Trophoblast cell (in vitro differentiated cells and primary cell): ENCODE data around the gene RNF114.
A peak's percentile ranks its signal among the peaks of the same experiment; 100 is the strongest.

ENCODE experiments used
- DNase-seq, 2 donors: peaks; one replicate each; pipeline ENCODE4 v3.0.0-alpha.2; 2016
- H2AFZ ChIP-seq: 2 replicates; pipeline ENCODE4 v1.6.1; 2013; ENCODE audit warnings: low read length, moderate library complexity, mild to moderate bottlenecking; ENCODE audit not compliant: insufficient read depth, poor library complexity
- H2AK5ac ChIP-seq: 2 replicates; pipeline ENCODE4 v1.6.1; 2013; ENCODE audit warnings: mild to moderate bottlenecking, low read length
- H2BK120ac ChIP-seq: 2 replicates; pipeline ENCODE4 v1.6.1; 2013; ENCODE audit warnings: low read length, mild to moderate bottlenecking, moderate library complexity; ENCODE audit not compliant: insufficient read depth, poor library complexity
- H2BK12ac ChIP-seq: 2 replicates; pipeline ENCODE4 v1.6.1; 2013; ENCODE audit warnings: mild to moderate bottlenecking, low read length, moderate library complexity
- H2BK5ac ChIP-seq: 2 replicates; pipeline ENCODE4 v1.6.1; 2013; ENCODE audit warnings: low read length, low read depth, moderate library complexity, mild to moderate bottlenecking; ENCODE audit not compliant: poor library complexity
- H3K14ac ChIP-seq: 2 replicates; pipeline ENCODE4 v1.6.1; 2013; ENCODE audit warnings: mild to moderate bottlenecking, low read length
- H3K18ac ChIP-seq: 2 replicates; pipeline ENCODE4 v1.6.1; 2013; ENCODE audit warnings: mild to moderate bottlenecking, low read length
- H3K23ac ChIP-seq: 2 replicates; pipeline ENCODE4 v1.6.1; 2013; ENCODE audit warnings: low read length
- H3K27ac ChIP-seq: 2 replicates; pipeline ENCODE4 v1.5.1; 2013; ENCODE audit warnings: low read depth, mild to moderate bottlenecking, inconsistent platforms, low read length, moderate library complexity
- H3K27me3 ChIP-seq: 2 replicates; pipeline ENCODE4 v1.6.1; 2013; ENCODE audit warnings: inconsistent platforms, mild to moderate bottlenecking, low read length, moderate library complexity; ENCODE audit not compliant: insufficient read depth
- H3K36me3 ChIP-seq, 2 experiments: 1 replicate in 1 of 2; 2 replicates in 1 of 2; pipeline ENCODE4 v1.6.1; 2013; ENCODE audit warnings: low read length in 2 of 2, mild to moderate bottlenecking in 2 of 2, moderate library complexity in 1 of 2; ENCODE audit not compliant: insufficient read depth in 2 of 2, control insufficient read depth in 1 of 2
- H3K4ac ChIP-seq: 2 replicates; pipeline ENCODE4 v1.6.1; 2013; ENCODE audit warnings: low read depth, mild to moderate bottlenecking, low read length, moderate library complexity
- H3K4me1 ChIP-seq, 2 experiments: 1 replicate in 1 of 2; 2 replicates in 1 of 2; pipeline ENCODE4 v1.6.1; 2013; ENCODE audit warnings: low read length in 2 of 2, mild to moderate bottlenecking in 2 of 2, moderate library complexity in 1 of 2; ENCODE audit not compliant: insufficient read depth in 2 of 2, control insufficient read depth in 1 of 2
- H3K4me2 ChIP-seq: 2 replicates; pipeline ENCODE4 v1.6.1; 2013; ENCODE audit warnings: inconsistent platforms, mild to moderate bottlenecking, low read length, moderate library complexity
- H3K4me3 ChIP-seq: 2 replicates; pipeline ENCODE4 v1.5.1; 2013; ENCODE audit warnings: mild to moderate bottlenecking, low read depth, low read length, inconsistent platforms
- H3K79me1 ChIP-seq: one replicate; pipeline ENCODE4 v1.6.1; 2013; ENCODE audit warnings: low read length
- H3K79me2 ChIP-seq: 2 replicates; pipeline ENCODE4 v1.6.1; 2013; ENCODE audit warnings: low read length, mild to moderate bottlenecking; ENCODE audit not compliant: control insufficient read depth, insufficient read depth, poor library complexity
- H3K9ac ChIP-seq: 2 replicates; pipeline ENCODE4 v1.6.1; 2013; ENCODE audit warnings: mild to moderate bottlenecking, low read length
- H3K9me3 ChIP-seq: 2 replicates; pipeline ENCODE4 v1.6.1; 2013; ENCODE audit warnings: low read depth, mild to moderate bottlenecking, control low read depth, inconsistent platforms, low read length; ENCODE audit not compliant: insufficient read depth
- H4K12ac ChIP-seq: 2 replicates; pipeline ENCODE4 v1.6.1; 2013; ENCODE audit warnings: low read depth, mild to moderate bottlenecking, low read length, moderate library complexity
- H4K8ac ChIP-seq: 2 replicates; pipeline ENCODE4 v1.6.1; 2013; ENCODE audit warnings: low read depth, mild to moderate bottlenecking, low read length, moderate library complexity
- H4K91ac ChIP-seq: one replicate; pipeline ENCODE4 v1.6.1; 2013; ENCODE audit warnings: low read depth, mild to moderate bottlenecking, low read length, moderate library complexity
- WGBS: extraction: QIAGEN DNeasy Blood & Tissue Kit; methylation state at CpG from one replicate; pipeline ENCODE4 v1.1.7; 2013; ENCODE audit warnings: missing lambda C conversion rate; ENCODE audit not compliant: insufficient read length, insufficient coverage; ENCODE audit errors: extremely low coverage; 5-methylcytosine and 5-hydroxymethylcytosine counted together

Gene RNF114

DNA sequence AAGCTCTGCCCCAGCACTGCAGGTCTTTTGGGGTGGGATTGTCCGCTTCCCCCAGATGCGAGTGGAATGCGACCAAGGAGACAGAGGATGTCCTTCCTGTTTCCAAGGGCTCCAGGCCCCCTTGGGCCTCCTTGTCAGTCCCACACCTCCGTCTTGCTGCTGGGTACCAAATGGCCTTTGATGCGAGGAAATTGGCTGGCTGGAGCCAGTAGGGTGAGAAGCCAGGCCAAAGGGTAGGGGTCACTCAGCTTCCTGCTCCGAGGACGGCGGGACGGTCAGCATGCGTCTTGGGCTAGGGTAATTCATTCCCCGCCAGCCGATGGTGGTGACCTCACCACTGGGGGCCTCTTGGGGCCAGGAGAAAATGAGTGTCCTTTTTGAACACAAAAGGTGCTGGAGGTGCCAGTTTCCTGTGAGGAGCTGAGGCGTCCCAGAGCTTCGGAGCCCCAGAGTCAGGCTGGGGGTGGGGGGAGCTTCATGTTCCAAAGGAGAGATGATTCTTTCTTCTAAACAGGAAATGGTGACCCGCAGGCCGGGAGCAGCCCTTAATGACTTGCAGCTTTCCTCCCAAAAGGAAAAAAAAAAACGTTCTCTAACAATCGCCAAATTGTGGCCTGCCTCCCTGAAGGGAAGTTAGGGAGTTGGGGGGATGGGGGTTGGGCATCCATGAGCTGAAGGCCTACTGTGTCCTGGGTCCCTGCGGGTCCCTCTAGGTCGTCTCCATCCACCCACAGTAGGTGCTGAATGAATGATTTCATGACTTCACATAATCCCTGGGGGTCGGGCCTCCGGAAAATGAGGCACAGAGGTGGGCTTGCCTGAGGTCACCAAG, 53.3 kb downstream of the RNF114 start:
- Histone ChIP-seq H3K18ac (peak overlapping the region; percentile 60), H2AFZ (peak overlapping the region; percentile 30), H2BK120ac (peak overlapping the region; percentile 86), H3K23ac (no peak overlapping the region), H3K9me3 (no peaks in the 10 kb centered on the region), H3K4me2 (peak overlapping the region; percentile 10), H4K12ac (peak overlapping the region; percentile 34), H4K8ac (peak overlapping the region; percentile 83), H3K14ac (peak overlapping the region; percentile 63), H3K4ac (peak overlapping the region; percentile 71), H3K27ac (peak overlapping the region; percentile 92), H3K9ac (no peak overlapping the region), H4K91ac (peak overlapping the region; percentile 96), H2BK12ac (peak overlapping the region; percentile 92), H3K79me1 (peaks cover 36% of the 10 kb centered on the region), H3K27me3 (no peaks in the 10 kb centered on the region), H2BK5ac (peak overlapping the region; percentile 83), H3K4me1 (peaks cover 45 to 50% of the 10 kb centered on the region in 2 experiments), H2AK5ac (peak overlapping the region; percentile 45), H3K79me2 (peaks cover 24% of the 10 kb centered on the region), H3K4me3 (no peak overlapping the region), H3K36me3 (peaks cover 37 to 39% of the 10 kb centered on the region in 2 experiments)
- WGBS = no CpG with 5 or more reads among the region's 22 CpGs
- peak; percentile 51 to 54 for DNase-seq

DNA sequence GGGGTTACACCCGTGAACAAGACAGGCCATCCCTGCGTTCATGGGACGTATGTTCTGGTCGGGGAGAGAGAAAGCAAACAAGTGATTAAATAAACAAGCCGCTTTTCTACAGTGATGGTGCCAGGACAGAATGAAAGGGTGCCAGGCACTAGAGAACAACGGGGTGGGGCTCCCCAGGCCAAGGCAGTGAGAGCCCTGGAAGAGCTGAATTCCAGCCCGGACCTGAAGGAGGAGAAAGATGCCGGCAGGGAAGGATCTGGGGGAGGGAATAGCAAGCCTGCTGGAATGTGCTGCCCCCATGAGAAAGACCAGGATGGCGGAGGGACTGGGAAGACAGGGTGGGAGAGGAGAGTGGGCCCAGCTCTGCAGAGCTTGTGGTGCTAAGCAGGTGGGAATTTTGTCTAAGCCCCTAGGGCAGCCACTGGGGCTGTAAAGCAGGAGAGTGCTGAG, 54.1 kb downstream of the RNF114 start:
- no peak overlapping the region for H3K23ac ChIP-seq
- H3K4ac ChIP-seq = peak overlapping the region; percentile 87
- peak overlapping the region; percentile 60 for H3K18ac ChIP-seq
- H4K8ac ChIP-seq = peak overlapping the region; percentile 83
- peak overlapping the region; percentile 8 for H2AFZ ChIP-seq
- H3K9me3 ChIP-seq = no peaks in the 10 kb centered on the region
- peak overlapping the region; percentile 86 for H2BK120ac ChIP-seq
- H3K4me1 ChIP-seq = peaks cover 41 to 47% of the 10 kb centered on the region in 2 experiments
- H3K14ac ChIP-seq = peak overlapping the region; percentile 63
- peak overlapping the region; percentile 83 for H2BK5ac ChIP-seq
- H2AK5ac ChIP-seq = peak overlapping the region; percentile 57
- peak overlapping the region; percentile 92 for H2BK12ac ChIP-seq
- H3K9ac ChIP-seq = no peak overlapping the region
- peak overlapping the region; percentile 92 for H3K27ac ChIP-seq
- H3K36me3 ChIP-seq = peaks cover 28 to 30% of the 10 kb centered on the region in 2 experiments
- DNase-seq = peak; percentile 18 to 27
- peak overlapping the region; percentile 96 for H4K91ac ChIP-seq
- no CpG with 5 or more reads among the region's 9 CpGs for WGBS
- H4K12ac ChIP-seq = no peak overlapping the region
- no peak overlapping the region for H3K4me2 ChIP-seq
- H3K79me1 ChIP-seq = peaks cover 36% of the 10 kb centered on the region
- no peak overlapping the region for H3K4me3 ChIP-seq
- no peaks in the 10 kb centered on the region for H3K27me3 ChIP-seq
- peaks cover 18% of the 10 kb centered on the region for H3K79me2 ChIP-seq

DNA sequence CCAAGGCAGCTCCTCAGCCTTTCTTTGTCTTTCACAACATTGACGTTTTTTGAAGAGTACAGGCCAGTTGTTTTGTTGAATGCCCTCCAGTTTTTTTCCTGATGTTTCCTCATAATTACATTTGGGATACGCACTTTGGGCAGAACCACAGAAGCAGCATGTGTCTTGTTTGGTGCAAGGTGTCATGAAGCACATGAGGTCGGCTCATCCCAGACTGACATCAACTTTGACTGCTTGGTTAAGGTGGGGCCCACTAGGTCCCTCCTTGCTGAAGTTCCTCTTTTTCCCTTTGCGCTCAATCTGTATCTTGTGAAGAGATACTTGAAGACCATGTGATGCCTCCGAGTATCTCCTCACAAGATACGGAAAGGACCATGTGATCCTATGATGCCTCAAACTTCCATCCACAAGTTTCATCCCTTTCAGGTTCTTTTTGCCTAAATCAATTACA, 57.1 kb downstream of the RNF114 start:
- H3K27me3 ChIP-seq = no peaks in the 10 kb centered on the region
- no peak overlapping the region for H3K4ac ChIP-seq
- no CpG with 5 or more reads among the region's 6 CpGs for WGBS
- no peaks in the 10 kb centered on the region for H3K9me3 ChIP-seq
- no peak overlapping the region for H4K91ac ChIP-seq
- no peak overlapping the region for H3K23ac ChIP-seq
- H3K4me2 ChIP-seq = no peak overlapping the region
- no peak overlapping the region for H2BK5ac ChIP-seq
- no peak for DNase-seq
- peaks cover 2 to 3% of the 10 kb centered on the region in 2 experiments for H3K36me3 ChIP-seq
- no peak overlapping the region for H4K8ac ChIP-seq
- no peak overlapping the region for H3K14ac ChIP-seq
- H3K9ac ChIP-seq = no peak overlapping the region
- H3K79me2 ChIP-seq = peaks cover 4% of the 10 kb centered on the region
- no peak overlapping the region for H2AFZ ChIP-seq
- H3K4me1 ChIP-seq = peaks cover 28 to 30% of the 10 kb centered on the region in 2 experiments
- no peak overlapping the region for H2BK120ac ChIP-seq
- H2BK12ac ChIP-seq = no peak overlapping the region
- H4K12ac ChIP-seq = no peak overlapping the region
- H3K27ac ChIP-seq = no peak overlapping the region
- no peak overlapping the region for H3K18ac ChIP-seq
- H3K79me1 ChIP-seq = peaks cover 24% of the 10 kb centered on the region
- H3K4me3 ChIP-seq = no peak overlapping the region
- H2AK5ac ChIP-seq = no peak overlapping the region

DNA sequence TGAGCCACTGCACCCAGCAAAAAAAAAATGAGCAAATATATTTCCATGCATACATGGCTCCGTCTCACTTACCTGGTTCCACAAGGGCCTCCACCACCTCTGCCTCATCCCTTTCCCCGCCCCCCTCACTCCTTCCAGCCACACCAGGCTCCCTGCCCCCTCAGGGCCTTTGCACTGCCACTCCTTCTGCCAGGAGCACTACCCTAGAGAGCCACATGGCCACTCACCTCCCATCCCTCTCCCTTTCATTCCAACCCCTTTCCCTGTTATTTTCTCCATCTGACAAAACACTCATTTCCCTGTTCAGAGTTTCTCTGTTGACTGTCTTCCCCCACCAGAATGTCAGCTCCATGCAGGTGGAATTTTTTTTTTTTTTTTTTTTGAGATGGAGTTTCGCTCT, 59.4 kb downstream of the RNF114 start:
- Histone ChIP-seq H3K9ac (no peak overlapping the region), H3K27ac (no peak overlapping the region), H4K91ac (no peak overlapping the region), H2BK5ac (no peak overlapping the region), H3K9me3 (no peaks in the 10 kb centered on the region), H3K79me1 (peaks cover 10% of the 10 kb centered on the region), H3K14ac (no peak overlapping the region), H2BK120ac (no peak overlapping the region), H2AFZ (no peak overlapping the region), H2AK5ac (no peak overlapping the region), H3K18ac (no peak overlapping the region), H3K27me3 (no peaks in the 10 kb centered on the region), H3K79me2 (peaks cover 1% of the 10 kb centered on the region), H3K4me3 (peak overlapping the region; percentile 18), H3K36me3 (no peaks in the 10 kb centered on the region), H4K12ac (no peak overlapping the region), H3K4ac (no peak overlapping the region), H3K4me2 (no peak overlapping the region), H3K23ac (no peak overlapping the region), H3K4me1 (peaks cover 11 to 17% of the 10 kb centered on the region in 2 experiments), H2BK12ac (no peak overlapping the region), H4K8ac (no peak overlapping the region)
- WGBS = no CpG with 5 or more reads among the region's 3 CpGs
- DNase-seq = no peak
